Measurements from ENCODE around the gene CHSY3.

The CHSY3 gene

DNA sequence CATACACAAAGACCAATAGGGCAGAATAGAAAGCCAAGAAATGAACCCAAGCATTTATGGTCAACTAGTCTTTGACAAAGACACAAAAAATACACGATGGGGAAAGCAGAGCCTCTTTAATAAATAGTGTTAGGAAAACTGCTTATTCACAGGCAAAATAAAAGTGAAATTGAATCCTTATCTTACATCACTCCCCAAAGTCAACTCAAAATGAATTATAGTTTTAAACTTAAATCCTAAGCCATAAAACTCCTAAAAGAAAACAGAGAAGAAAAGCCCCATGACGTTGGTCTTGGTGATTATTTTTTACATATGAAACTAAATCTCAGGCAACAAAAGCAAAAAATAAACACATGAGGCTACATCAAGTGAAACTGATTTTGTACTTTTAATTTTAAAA, 46.8 kb downstream of the CHSY3 start:
- no peak for DNase-seq

DNA sequence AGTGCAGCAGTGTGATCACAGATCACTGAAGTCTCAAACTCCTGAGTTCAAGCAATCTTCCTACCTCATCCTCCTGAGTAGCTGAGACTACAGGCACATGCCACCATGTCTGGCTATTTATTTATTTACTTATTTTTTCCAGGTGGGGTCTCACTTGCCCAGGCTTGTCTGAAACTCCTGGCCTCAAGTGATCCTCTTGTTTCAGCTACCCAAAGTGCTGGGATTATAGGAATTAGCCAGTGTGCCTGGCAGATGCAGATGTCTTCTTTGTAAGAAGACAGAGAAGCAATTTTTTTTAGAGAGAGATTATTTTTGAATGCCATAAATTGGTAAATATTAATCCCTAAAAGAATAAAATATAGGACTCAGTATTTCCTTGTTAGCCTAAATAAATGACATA, 54.3 kb downstream of the CHSY3 start:
- DNase-seq, result no peak

DNA sequence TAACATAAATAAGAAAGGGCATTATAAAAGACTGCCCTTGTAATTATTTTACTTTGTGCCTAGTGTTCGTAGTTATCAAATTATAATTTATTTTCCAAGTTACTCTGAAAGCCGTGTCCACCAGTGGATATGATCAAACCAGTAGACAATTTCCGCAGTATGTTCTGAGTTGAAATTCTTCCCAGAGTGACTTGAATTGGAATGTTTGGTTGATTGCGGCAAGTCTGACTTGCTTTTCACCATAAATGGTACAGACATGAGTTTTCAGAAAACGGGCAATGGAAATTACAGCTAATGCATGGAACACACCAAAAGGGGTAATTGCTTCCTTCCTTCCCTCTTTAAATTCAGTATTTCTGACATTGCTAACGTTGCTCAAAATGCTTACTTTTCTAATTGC, 56.6 kb downstream of the CHSY3 start:
- no peak for DNase-seq

DNA sequence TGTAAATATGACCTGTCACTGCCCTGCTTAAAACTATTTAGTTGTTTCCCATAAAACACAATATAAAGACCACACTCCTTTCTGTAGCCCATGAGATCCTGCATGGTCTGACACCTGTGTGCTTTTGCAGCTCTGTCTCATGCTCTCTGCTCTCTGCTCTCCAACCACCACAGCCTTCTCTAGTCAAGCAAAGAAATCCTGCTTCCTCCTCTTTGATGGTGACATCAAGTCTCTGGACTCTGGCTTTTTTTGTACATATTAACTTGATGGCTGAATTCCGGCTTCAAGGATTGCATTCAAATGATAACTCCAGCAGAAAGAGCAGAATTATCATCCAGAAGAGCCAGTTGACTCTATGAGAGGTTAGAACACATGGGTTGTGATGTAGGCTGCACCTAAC, 58.2 kb downstream of the CHSY3 start:
- DNase-seq, result no peak

DNA sequence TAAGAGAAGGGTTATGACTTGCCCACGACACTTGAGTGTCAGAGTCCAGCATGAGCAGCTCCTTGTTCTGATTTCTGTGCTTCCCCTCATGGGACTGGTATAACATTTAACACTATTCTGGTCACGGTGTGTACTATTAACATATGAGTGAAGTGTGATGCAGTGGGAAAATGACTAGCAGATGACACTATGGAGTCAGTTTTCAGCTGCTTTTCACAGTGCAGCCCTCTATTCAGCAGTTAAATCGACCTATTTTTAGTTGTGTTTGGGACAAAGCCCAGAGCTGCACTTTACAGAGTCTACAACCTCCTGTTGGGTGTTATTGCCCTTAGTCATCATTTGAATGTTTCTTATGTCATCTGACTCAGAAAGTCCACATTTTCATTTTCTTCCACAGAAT, 59.1 kb downstream of the CHSY3 start:
- no peak for DNase-seq

DNA sequence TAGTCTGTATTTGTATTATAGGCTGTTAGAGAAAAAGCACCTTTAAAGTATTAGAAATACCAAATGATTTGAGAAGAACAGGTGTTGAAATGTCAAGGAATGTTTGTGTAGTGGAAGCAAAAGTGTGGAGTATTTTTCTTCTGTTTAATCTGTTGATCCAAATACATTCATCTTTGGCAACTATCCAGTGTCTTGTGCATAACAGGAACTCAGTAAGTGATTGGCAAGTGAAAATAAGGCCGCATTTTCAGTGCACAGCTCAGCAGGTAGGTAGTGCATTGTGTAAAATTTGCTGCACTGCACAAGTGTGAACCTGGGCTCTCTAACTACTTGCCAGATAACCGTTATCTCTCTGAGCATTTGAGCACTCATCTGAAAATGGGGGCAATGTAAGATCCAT, 61.8 kb downstream of the CHSY3 start:
- no peak for DNase-seq

DNA sequence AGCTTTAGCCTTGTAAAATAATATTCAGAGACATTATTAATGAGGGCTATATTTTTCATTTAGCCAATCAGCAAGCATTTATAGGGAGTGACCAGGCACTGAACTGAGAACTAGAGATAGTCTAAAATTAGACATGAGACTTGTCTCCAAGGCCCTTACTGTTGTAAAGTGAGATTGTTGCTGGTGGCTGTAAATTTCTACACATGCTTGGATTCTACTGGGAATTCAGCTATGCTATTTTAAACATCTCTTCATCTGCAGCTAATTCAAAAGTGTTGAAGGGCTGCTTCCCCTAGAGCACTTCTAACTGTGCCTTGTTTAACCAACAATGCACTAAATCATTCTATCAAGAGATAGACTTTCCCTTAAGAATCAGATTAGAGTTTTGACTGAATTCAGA, 67.4 kb downstream of the CHSY3 start:
- DNase-seq, result no peak

DNA sequence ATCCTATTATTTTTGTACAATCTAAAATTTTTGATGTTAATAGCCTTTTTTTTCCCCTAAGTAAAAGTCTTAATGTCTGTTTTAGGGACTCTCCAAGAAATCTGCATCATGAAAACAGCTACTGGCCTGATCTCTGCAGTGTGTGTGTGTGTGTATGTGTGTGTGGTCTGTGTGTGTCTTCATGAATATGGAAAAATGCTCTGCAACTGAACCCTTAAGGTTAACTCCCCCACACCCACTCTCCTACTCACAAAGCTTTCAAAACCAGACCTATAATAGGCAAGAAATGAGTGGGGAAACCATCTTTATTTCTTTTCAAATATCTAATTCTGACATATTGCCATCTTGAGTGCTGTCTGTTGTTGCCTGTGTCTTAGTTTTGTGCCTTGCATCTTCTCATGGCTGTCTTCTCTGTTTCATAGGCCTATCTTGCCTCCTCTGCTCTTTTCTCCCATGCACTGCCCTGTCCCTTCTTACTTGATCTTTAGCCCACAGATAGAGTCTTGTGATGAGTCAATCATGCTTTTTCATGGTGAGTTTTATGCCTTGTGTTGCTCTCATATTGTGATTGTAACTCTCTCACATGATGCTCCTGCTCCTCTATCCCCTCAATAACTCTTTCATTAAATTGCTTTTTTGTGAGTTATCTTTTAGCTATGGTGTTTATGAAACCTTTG, 68.3 kb downstream of the CHSY3 start:
- no peak for DNase-seq

DNA sequence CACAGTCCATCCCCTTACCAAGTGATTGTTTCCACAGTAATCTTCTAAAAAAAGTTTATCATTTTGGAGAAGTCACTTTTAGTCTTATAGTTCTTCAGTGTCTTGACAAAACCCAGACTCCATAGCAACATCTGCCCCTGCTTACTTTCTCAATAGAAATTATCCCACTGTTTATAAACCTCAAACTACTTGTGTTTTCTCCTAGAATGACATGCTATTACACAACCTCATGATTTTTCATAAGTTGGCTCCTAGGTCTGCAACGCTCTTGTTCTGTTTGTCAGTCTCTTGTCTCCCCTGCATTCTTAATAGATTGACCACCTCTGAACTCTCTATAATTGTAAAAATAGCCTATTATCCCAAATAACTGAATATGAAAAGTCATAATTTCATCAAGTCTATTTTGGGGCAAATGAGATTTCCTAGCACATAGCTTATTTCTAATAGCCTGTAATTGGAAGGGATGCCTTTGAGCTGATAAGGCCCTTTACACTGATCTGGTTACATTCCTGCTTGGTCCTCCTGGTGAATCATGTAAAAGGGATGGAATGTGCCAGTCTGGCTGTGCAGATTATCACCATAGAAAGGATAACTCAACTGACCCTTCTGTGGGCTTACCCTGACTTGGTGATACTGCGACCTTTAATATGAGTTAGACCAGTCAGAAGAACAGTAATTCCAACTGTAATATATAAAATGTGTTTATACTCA, 69.6 kb downstream of the CHSY3 start:
- no peak for DNase-seq

DNA sequence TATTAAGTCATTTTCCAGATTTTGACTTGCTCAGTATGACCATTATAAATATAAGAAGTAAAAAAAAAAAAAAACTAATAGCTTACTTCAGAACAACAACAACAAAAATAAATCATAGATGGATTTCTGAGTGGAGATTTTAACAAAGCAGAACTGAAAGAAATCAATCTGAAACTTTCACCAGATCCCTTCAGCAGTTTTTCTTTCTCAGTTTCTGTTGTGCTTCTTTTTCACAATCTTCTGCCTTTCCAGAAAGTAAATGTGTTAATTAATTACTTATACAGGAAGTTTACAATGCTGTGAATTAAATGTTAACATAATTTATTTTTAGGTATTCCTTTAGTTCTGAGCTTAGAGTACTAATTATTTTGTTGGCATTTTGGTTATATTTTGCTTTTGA, 73.5 kb downstream of the CHSY3 start:
- no peak for DNase-seq

DNA sequence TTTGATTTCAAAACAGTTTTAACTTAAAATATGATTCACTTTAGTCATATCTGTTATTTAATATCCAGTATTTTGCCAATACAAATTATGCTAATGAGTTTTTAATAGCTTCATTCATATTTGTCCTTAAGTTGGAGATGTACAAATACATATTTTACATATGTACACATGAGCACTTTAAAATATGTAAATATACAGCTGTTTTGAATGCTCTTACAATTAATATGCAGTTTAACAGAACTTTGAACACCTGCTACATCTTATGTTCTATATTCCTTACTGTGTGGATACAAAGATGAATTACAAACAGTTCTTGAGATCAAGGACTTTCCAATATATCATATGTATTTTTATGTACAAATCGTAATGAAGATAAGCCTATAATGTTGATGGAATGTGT, 74.0 kb downstream of the CHSY3 start:
- no peak for DNase-seq

DNA sequence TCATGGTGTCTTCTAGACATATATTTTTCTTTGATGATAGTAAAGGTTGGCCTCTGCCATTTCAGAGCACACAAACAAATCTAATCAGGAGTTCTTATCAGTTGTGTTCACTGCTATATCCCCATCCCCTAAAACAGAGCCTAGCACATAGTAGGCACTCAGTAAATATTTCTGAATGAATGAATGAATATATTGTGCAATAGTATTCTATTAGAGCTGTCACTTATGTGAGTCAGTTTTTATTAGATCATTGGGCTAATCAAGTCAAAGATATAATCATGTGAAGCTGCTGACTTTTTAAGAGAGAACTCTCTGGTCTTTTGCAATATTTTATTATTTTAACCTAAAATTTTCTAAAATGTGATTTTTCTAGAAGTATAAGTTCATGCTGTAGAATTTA, 84.2 kb downstream of the CHSY3 start:
- DNase-seq, result no peak

DNA sequence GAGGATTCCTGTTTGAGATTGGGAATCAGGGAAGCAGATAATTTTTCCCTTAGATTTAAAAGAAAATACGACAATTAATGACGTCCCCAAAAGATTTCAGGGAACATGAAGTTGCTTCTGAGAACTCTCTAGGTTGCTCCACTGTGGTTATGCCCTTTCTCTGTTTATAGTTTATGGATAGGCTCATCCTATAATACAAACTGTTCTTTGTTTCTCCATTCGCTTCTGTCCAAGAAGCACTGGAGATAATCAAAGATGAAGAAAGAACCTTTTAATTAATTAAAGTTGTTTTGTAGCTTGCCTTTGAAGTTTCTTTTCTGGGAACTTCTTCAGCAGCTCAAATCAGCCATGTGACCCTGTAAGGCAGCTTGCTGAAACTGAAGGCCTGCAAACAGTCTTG, 87.5 kb downstream of the CHSY3 start:
- DNase-seq, result no peak

DNA sequence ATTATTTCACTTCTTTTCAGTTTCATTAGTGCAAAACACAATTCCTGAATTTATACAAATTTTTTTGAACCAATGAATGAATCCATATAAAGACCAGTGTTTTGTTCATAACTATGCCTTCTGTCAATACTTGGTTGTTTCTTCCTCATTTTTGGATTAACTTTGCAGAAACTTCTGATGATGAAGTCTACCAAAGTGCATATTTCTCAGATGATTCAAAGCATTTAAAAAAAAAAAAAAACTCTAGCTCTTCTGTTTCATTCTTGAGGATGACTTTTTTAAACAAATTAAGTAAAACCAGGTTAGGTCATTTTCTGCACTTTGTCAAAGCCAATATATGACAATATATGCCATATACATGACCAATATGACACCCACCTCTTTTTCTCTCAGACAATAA, 92.6 kb downstream of the CHSY3 start:
- no peak for DNase-seq

DNA sequence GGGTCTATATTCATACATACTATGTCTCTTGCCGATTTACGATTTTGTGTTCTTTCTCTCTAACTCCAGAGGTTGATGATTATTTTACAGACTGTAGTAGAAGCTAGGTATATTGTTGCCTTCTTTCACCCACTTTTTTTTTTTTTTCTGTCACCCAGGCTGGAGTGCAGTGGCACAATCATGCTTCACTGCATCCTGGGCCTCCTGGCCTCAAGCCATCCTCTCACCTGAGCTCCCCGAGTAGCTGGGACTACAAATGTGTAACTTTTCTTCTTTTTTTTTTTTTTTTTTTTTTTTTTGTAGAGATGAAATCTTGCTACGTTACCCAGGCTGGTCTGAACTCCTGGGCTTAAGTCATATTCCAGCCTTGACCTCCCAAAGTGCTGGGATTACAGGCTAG, 96.2 kb downstream of the CHSY3 start:
- no peak for DNase-seq

DNA sequence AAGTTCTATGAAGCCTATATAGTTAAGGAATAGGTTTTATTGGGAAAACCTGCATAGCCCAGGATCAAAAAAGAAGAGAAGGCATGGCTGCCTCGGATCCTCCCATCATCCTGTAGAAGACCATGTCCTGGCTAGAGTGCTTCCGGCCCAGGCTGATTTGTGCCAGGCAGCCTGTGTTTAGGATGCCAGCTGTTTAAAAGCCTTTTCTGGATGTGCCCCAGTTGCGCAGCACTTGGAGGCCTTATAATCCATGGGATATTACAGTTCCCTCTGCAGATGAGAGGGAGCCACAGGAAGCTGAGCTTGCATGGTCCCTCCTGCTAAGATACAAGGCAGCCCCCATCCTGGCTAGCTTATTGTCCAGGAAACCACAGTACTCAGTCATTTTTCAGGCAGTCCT, 97.9 kb downstream of the CHSY3 start:
- no peak for DNase-seq

DNA sequence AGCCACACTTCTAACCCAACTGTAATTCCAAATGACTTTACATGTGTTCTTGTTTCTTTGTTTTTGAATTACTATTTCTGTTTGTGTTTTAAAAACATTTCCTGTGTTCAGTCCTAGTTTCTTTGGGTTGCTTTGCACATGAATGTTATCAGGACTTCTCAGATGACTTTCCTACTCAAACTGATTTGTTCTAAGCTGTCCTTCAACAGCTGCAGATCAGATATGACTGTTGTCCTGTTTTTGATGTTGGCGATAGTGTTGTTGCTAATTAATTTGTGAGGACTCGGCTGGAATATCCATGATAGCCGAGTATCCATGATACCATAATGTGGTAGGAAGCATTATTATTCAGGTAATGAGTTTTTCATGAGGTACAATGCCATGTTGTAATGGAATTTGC, 98.6 kb downstream of the CHSY3 start:
- DNase-seq, result no peak

DNA sequence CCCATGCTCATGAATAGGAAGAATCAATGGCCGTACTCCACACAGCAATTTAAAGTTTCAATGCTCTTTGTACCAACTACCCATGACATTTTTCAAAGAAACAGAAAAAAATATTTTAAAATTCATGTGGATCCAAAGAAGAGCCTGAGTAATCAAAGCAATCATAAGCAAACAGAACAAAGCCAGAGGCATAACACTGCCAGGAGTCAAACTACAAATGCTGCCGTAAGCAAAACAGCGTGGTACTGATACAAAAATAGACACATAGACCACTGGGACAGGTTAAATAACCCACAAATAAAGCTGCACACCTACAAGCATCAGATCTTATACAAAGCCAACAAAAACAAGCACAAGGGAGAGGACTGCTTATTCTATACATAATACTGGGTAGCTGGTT, 107.7 kb downstream of the CHSY3 start:
- no peak for DNase-seq

DNA sequence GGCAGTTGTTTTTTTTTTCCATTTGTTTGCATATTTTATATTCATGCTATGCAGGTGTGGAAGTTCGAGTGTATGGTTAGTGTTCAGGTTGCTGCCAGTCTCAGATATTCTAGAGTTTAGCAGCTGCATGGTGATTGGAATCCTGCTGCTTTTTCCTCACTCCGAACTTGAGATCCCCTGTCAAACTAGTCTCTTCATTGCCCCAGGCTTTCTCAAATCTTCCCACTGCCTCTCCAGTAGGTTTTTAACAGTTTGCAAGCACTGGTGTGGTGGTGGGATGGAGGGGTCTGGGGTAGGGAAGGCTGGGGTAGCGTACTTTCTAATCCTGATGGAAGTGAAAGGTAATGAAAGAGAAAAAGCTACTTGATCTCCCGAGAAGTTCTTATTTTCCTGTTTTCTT, 112.9 kb downstream of the CHSY3 start:
- DNase-seq, result no peak

DNA sequence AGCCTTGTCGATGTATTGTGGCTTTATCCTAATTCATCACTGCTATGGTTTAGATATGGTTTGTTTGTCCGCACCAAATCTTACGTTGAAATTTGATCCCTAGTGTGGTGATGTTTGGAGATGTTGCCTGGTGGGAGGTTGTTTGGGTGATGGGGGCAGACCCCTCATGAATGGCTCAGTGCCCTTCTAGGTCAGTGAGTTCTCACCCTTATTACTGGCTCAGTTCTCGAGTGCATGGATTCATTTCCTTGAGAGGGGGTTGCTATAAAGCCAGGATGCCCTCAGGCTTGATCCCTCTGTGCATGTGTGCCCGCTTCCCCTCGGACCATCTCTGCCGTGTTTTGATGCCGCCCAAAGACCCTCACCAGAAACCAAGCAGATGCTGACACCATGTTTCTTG, 114.4 kb downstream of the CHSY3 start:
- no peak for DNase-seq

DNA sequence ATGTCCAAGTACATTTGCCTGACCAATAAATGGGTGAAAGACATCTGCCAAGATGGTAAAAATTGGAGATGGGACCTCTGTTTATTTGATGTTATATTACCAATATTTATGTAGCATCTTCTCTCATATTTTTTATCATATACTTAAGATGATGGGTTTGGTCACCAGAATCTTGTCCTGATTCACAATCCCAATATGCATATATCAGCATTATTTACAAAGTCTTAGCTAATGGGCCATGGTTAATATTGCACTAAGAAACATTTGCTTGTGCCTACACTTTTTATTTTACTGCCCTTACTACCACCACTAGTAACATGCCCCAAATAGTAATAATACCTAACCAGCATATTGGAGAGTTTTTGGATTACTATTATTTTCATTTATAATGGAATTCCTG, 116.7 kb downstream of the CHSY3 start:
- no peak for DNase-seq

DNA sequence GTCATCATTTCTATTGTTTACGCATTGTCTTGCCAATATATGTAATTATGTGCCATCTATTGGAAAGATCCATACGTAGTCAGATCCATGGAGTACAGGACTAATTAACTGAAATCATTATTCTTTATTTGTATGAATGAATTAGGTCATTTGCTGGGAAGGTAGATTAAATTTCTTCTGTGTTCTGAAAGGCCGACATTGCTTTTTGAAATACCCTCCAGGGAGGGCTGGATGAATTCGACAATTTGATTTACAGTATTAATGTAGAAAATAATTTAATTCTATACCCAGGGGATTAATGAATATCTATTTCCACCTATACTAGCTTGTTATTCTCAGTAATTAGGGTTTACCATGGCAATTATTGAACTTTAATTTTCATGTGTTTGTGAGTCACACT, 117.6 kb downstream of the CHSY3 start:
- DNase-seq, result no peak

DNA sequence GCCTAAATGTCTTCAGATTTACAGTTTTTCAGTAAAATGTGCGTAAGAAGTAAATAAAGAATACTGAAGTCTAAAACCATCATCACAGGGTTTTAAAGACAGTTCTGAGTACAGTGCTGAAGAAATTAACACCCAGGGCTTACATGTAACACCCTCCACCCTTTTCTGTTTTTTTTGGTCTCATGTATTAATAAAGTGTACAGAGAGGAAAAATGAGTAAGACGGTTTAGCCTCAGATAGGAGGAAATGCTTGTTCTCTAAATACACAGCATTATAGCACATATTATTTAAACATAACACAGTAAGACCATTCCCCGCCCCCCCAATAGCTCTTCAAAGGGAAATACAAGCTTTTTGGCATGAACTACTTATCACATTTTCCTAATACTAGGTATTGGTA, 119.3 kb downstream of the CHSY3 start:
- no peak for DNase-seq

DNA sequence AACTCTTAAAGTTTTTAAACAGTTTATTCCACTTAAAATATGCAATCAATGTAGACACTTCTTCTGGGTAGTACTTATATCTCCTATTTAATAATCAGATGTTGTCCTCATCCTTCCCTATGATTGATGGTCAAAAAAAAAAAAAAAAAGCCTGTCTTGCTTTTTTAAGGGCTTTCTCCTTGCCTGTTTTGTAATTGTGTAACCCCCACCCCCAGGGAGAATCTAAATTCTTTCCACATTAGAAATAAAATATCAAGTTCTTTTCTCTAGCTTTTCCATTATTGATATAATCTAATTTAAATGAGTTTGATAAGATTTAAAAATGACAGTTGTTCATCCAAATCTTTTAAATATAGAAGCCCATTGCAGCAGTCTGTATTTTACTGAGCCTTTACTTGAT, 119.7 kb downstream of the CHSY3 start:
- no peak for DNase-seq

DNA sequence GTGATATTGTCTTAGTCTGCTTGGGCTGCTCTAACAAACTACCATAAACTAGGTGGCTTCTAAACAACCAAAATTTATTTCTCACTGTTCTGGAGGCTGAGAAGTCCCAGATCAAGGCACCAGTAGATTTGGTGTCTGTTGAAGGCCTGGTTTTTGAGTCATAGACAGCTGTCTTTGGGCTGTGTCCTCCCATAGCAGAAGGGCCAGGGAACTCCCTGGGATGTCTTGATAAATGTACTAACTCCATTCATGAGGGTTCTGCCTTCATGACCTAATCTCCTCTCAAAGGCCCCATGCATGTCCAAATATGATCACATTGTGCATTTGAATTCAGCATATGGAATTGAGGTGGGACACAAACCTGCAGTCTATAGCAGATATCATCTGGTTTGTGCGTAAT, 121.2 kb downstream of the CHSY3 start:
- no peak for DNase-seq

All from activated T-cell treated with anti-CD3 and anti-CD28 coated beads for 4 hours (primary cell).